GM10847 (cell line): ENCODE data around the gene BAIAP2L1.

Source experiments
- POLR2A ChIP-seq: IDR thresholded peaks from 2 replicates; pipeline ENCODE4 v1.6.1; 2011; ENCODE audit not compliant: insufficient read length; ENCODE audit errors: extremely low read depth

Gene BAIAP2L1

DNA sequence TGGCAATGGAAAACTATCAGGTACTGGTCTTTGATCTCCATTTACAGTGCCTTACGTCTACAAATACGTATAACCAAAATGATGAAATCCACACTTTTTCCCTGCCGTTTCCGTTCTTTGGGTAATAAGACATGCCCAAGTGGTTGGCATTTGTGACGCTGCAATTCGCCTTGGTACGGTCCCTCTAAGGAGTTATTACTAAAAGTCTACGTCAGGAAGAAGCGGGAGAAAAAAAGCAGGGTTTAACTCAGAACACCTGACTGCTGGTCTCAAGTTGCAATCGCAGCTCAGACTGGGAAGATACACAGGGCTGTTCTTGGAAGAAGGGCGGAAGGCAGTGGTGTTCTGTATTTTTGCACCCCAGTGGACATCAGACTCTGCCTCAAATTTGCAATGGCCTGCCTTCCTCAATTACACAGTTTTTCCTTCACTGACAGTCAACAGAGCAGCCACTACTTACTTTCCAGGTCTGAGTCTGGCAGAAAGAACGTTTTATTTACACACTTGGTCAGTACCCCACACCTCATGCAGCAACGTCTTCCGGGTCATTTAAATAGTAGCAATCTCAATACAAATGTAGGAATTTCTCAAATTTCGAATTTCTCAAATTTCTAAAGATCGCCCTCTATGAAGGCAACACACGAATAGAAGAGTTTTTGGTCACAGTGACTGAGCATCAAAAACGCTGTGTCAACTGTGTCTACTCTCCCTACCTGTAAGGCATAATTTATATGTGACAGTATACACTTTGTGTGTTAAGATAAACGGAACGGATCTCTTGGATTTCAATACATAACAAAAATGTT is 2.1 kb downstream of the BAIAP2L1 start:
- no peak for TF ChIP-seq POLR2A

DNA sequence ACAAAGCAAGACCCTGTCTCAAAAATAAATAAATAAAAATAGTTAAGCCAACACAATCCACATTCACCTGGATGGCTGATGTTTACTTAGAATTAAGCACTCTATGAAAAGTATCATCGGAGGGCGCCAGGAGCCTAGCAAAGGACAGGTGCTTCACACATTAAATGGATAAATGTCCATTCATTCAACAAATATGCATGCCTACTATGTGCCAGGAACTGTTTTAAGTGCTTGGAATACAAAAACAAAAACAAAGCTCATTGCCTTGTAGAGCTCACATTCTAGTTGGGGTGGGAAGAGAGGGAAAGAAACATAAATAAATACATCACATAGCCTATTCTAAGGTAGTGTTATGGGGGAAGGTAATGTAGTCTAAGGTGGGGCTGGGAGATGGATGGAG is 4.1 kb downstream of the BAIAP2L1 start:
- TF ChIP-seq POLR2A = no peak

DNA sequence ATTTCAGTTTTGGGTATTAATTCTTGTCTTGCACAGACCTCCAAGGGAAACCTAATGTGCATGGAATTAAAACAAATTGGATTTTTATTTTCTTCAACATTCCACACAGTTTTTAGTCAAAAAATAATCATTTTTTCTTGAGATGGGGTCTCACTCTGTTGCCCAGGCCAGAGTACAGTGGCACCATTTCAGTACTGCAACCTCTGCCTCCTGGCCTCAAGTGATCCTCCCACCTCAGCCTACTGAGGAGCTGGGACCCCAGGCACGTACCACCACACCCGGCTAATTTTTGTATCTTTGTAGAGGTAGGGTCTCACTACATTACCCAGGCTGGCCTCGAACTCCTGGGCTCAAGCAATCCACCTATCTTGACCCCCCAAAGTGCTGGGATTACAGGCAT is 4.9 kb downstream of the BAIAP2L1 start:
- no peak for TF ChIP-seq POLR2A

DNA sequence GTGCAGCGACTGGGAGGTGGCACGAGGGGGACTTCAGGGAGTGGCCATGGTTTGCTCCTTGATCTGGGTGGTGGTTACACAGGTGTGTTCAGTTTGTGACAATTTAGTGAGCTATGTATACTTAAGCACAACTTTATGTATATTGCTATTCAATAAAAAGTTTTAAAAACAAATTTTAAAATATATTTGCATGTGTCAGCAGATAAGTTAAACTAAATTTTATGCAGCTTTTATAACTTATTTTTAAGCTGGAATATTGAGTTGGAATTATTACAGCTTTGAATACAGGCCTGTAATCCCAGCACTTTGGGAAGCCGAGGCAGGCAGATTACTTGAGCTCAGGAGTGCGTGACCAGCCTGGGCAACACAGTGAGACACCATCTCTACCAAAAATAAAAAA is 5.4 kb downstream of the BAIAP2L1 start:
- no peak for TF ChIP-seq POLR2A

DNA sequence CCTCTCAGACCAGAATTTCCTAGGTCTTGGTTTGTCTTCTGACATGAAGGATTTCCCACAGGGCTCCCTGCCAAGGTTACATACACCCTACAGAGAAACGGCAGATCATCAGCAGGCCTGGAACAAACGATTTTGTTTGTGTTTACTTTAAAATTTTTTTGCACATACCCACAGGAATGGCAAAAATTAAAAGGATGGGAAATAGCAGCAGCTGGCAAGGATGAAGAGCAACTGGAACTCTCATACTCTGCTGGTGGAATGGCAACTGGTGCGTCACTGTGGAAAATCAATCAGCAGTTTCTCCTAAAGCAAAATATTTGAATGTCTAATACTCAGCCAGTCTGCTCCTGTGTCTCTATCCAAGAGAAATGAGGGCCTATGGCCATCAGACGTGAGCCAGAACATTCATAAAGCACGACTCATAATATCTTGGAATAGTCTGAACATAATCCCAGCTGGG is 6.5 kb downstream of the BAIAP2L1 start:
- TF ChIP-seq POLR2A = no peak

DNA sequence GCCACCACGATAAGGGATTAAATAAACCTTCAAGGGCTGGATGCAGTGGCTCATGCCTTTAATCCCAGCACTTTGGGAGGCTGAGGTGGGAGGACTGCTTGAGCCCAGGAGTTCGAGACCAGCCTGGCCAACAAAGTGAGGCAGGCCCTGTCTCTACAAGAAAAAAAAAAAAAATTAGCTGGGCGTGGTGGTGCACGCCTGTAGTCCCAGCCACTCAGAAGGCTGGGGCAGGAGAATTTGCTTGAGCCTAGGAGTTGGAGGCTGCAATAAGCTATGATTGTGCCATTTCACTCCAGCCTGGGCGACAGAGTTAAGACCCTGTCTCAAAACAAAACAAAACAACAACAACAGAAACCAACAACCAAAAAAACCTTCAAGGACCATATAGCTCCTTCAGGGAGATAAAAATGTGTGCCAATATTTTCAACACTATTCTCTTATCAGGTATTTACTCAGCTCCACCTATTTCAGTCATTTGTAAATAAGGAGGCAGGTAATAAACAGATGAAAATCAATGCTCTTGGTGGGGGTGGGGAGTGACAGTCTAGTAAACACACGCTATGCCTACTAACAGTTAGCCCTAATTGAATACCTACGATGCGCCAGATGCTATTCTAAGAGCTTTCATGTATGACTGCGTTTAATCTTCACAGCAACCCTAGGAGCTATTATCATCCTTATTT is 13.2 kb downstream of the BAIAP2L1 start:
- TF ChIP-seq POLR2A = no peak

DNA sequence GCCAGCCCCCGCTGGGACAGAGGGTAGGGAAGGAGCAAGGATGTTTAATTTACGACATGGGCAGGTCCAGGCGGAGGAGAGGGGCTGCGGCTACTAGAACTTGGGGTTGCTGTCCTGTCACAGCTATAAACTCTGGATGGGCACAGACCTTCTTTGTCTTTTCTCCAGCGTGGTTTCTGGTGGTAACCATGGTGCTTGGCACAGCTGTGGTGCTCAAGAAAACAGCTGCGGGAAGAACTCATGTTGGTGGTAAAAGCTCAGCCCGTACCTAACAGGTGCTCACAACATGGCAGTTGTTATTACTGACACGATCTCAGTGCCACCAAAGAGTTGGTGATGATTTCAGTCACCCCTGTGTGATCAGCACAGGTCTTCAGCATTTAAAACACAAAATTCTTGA is 13.8 kb downstream of the BAIAP2L1 start:
- TF ChIP-seq POLR2A = no peak

DNA sequence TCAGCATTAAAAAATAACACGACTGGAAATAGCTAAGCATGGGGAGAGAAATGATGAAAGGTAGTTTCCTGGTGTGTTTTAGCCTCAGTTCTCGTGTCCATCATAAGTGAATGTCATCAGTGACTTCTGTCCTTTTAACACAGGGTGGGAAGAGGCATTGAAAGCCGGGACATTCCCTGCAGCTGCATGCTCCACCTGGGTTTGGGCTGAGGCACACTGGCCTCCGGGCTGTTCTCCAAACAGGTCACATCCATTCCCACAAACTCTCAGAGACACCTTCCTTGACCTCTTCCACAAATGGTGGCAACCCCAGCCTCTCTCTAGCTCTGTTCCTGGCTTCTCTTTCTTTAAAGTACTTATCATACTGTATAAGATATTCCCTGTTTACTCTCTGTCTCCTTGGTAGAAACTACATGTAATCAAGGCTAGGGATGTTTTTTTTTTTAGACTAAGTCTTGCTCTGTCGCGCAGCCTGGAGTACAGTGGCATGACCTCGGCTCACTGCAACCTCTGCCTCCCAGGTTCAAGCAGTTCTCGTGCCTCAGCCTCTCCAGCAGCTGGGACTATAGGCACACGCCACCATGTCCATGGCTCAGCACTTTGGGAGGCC is 22.6 kb downstream of the BAIAP2L1 start:
- TF ChIP-seq POLR2A = no peak

DNA sequence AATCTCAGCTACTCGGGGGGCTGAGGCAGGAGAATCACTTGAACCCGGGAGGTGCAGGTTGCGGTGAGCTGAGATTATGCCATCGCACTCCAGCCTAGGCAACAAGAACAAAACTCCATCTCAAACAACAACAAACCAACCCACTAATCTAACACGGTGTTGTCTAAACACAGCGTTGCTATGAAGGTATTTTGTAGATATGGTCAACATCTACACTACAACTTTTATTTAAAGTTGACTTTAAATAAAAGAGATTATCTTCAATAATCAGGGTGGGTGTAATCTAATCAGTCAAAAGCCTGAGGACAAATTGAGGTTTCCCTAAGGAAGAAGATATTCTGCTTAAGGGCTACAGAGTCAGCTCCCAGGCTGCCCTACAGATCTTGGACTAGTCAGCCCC is 24.2 kb downstream of the BAIAP2L1 start:
- TF ChIP-seq POLR2A = no peak

DNA sequence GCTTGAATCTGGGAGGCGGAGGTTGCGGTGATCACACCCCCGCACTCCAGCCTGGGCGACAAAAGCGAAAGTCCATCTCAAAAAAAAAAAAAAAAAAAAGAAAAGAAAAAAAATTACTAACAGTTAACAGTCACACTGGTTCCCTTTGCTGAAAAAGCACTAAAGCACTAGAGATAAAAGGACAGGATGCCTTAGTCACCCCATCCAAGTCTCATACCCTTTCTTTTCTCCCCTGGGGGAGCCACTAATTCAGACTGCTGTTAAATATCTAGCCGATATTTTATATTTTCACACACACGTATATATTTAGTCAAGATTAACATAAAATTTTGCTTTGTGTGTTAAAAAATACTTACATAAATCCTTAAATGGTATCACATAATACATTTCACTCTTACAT is 25.2 kb downstream of the BAIAP2L1 start:
- TF ChIP-seq POLR2A = no peak

DNA sequence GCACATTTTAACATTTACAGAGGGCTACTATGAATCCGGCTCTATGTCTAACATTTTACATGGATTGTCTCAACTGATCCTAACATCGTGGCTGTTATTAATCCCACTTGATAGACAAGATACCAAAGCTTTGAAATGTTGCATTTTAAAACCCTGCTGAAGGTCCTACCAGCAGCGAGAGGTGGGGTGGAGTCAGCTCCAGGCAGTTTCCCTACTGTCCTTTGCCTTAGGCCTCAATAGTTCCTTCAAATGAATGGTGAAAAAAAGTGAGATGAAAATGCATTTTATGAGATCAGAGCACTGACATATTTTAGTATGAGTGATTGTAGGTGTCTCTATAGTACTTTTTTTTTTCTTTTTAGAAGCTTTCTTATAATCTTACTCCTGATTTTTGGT is 26.6 kb downstream of the BAIAP2L1 start:
- no peak for TF ChIP-seq POLR2A

DNA sequence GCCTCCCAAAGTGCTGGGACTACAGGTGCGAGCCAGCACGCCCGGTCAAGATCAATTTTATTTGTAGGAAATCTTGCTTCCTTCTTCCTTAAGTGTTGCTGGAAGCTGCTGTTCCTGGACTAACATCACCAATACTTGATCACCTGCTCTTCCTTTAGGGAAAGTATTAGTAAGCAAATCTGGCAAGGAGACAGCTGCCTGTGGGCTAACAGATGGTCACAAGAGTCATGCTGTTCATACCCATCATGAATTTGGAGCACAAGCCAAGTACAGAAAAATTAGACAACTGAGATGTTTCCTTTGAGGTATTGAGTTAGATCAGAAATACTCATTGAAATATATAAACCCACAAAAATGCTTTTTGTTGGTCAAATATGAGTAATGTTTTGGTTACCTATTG is 27.9 kb downstream of the BAIAP2L1 start:
- TF ChIP-seq POLR2A = no peak

DNA sequence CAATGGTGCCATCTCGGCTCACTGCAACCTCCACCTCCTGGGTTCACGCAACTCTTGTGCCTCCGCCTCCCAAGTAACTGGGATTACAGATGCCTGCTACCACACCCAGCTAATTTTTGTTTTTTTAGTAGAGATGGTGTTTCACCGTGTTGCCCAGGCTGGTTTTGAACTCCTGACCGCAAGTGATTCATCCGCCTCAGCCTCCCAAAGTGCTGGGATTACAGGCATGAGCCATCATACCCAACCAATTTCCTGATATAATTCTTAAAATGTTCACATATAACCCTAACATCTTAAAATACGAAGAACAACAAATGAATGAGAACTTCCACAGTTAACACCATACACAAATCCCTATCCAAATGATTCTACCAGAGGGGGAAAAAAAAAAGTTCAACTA is 31.2 kb downstream of the BAIAP2L1 start:
- no peak for TF ChIP-seq POLR2A

DNA sequence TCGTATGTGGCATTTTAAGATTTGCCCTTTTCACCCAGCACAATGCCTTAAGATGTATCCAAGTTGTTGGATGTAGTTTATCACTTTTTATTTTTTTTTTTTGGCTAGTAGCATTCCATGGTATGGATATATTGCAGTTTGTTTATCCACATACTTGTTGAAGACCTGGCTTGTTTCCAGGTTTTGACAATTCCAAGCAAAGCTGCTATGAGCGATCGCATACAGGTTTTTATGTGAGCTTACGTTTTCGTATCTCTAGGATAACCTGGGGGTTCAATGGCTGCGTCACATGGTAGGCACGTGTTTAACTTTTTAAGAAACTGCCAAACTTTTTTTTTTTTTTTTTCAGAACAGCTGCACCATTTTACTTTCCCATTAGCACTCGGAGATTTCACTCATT is 32.2 kb downstream of the BAIAP2L1 start:
- TF ChIP-seq POLR2A = no peak

DNA sequence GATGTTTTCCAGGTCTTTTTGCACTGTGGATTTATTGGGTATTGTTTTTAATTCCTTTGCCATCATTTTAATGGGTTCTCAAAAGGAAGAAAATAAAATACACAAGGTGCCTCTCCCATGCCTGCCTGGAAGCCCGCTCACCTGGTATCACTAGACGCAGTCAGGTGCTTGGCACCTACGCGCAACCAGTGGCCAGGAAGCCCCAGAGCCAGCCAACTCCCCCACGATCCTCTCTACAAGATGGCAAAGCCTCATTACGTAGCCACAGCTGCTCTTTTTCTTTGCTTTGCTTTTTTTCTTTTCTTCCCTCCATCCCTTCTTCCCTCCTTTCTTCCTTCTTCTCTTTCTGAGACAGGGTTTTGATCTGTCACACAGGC is 34.3 kb downstream of the BAIAP2L1 start:
- no peak for TF ChIP-seq POLR2A

DNA sequence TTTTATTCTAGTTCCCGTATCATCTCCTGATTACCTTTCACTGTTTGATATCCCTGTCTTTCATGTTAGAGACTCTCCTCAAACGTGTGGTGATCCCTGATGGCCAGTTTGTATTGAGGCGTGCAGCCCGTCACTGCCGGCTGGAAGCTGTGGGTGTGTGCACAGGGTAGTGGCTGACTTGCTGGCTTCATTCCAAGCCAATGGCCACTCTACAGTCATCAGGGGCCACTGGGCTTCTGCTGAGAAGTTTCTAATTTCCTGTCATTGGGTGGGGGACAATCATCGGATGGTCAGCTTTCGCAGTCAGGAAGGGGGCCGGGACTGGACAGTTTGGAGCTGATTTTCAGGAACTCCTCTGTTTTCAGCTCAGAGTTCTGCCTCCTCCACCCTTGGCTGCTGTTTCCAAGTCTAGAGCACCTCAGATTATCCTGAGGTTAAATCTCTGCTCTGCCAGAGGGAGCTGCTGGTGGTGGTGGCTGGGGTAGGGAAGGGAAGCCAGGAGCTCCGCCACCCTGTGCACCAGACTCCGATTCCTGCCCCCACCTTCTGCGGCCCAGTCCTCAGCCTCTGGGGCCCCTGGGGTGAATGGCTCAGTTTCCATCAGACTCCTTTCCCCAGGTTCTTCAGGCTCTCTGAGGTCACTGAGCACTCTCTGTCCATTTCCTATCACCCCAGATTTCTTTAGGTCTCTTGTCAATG is 34.9 kb downstream of the BAIAP2L1 start:
- no peak for TF ChIP-seq POLR2A
